Esophagus mucosa (tissue), 1 donor: ENCODE results near the gene RTP2. TPM values are rescaled to one million over a fixed set of nuclear protein-coding genes. Genes with fewer than 3 reads are reported as not detected.
A peak's percentile ranks its signal among the peaks of the same experiment; 100 is the strongest.

Experiments used
- ATAC-seq: fragments of 200-7000 bp; cut with Tn5 transposase; one replicate; pipeline ENCODE4 v1.9.1; 2020
- total RNA-seq: library from RNA; stranded (reverse); gene quantifications from one replicate; pipeline ENCODE4 v1.2.4, GENCODE V29; 2023
- donor health status: DM: yes; HTN: yes; CAD: no.

RTP2 gene
- total RNA-seq, 1 donor from 2014 or later = not detected

DNA sequence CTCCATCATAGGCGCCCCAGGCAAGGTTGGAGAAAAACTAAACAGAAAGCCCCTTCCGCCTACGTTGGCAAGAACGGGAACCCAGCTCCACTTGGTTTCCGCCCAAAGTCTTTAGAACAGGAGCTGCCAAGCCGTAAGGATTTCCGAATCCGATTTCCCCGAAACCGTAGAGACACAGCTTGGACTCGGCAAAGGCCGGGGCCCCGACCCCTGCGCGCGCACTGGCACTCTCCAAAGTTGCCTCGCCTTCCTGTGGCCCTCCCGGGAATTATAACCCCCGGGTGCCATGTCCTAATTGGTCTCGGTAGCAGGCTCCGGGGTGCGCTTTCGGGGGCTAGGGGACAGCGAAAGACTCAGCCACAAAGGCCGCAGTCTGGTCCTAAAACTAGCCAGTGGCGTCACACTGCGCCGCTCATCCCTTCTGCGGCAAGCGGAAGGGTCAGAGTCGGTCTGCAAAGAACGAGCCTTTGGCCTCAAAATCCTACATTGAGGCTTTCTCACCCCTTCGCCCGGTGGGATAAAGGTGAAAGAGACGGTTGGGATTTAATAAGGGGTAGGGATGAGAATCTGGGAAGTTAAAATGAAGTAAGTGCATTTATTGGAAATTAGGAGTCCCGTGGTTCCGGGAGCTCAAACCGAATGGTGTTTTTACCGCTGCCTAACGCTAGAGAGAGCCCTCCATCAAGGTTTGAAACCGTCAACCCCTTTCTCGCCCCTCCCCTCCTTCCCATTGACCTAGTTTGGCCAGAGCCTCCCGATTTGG is 36.2 kb upstream of the RTP2 start:
- peak; percentile 68 for ATAC-seq

DNA sequence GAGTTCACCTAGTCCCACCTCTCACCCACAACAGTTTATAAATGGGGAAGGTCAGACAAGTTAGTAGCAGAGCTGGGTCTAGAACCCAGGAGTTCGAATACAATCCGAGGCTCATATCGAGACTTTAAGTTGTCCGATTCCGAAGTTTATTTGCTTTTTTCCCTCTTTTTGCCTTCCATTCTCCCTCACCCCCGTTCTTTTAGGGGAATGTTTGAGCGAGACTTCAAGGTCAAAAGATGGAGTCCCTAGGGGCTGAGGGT is 35.6 kb upstream of the RTP2 start:
- ATAC-seq = no peak

DNA sequence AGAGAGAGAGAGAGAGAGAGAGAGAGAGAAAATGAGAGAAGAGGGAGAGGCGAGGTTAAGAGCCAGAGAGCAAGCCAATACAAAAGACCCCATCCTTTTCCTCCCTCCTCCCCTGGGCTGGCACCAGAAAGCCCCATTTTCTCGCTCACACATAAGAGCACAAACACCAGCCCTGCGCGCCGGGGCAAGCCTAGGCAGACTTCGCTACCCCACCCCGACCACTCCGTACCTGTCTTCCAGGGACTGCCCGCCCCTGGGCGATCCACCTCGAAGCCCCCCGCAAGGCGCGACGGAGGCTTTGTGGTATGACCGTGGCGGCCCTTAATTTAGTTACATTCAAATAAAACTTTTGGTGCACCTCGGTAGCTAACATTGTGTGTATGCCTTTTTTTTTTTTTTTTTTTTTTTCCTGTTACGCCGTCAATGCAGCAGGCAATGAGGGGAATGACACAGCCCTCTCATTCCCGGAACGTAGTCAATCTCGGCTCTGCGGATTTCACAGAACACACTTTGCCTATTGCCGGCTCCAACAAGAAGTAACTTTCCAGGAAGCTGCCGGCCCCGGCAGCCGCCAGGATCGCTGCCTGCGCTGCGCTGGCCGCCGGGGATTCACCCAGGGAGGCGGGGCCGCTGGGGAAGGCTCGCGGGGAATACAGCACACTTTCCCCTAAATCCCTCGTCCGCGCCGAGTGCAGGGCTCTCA is 35.2 kb upstream of the RTP2 start:
- peak; percentile 43 for ATAC-seq

DNA sequence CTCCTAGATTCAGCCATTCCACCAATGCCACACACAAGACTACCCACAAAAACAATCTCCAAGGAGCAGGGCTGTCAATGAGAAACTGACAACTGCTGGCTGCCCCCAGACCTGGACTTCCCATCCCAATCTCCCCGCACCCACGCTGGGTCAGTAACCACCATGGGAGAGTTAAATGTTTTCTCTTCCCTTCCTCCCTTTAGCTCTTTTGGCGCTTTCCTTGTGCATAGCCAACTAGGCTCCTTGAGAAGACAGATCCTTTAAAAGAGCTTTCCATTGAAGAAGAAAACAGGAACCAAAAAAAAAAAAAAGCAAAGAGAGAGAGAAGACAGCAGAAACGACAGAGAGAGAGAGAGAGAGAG is 34.6 kb upstream of the RTP2 start:
- no peak for ATAC-seq

DNA sequence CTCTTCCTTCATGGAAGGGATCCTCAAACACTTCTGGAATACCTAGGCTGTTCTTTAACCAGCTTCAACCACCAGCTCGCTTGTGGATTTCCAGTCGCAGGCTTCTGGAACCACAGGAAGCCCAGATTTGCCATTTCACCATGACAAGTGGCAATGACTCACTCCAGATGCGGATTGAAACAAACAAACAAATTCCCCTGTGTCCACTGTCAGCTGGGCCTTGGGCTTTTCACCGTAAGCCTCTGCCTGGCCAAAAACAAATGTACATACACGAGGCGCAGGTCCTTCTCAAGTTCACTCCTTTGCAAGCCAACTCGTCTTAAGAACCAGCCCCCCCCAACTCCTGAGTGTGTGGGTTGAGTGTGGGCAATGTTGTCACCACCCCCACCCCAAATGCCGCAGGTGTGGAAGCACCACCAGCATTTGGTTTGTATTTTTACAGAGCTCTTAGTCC is 34.1 kb upstream of the RTP2 start:
- ATAC-seq = no peak

DNA sequence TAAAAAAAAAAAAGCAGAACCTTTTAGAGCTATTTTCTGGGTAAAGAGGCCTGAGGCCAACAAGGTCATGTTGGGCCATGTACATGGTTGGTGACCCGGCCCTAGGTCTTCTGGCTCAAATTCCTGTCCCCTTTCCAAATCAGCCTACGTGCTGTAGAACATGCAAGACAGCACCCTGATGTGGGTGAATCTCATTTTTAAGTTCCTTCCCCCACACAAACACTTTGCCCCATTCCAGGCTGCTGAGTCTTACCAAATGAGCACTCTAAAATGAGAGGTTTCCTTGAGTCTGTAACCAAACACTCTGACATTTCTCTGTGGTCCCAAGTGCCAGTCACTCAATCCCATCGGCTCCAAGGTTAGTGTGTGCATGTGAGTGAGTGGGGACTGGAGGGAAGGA is 33.5 kb upstream of the RTP2 start:
- ATAC-seq = no peak

GRCh38 chr3:187735383-187735782 is 33.0 kb upstream of the RTP2 start:
- no peak for ATAC-seq

DNA sequence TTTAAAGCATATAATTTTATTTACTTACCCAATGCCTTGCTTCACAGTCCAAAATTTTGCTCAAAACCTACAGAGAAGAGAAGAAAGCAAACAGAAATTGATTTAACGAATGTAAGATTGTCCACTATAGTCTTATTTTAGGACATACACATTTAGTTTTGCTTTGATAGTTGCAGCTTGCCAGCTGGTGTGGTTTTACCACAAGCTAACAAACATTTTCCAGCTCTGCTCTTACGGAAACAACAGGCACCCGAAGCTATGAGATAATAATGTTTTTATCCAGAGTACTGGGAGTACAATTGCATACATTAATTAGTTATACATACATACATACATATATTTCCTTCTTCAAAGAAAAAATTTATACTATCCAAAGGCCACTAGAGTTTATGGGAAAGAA is 32.5 kb upstream of the RTP2 start:
- ATAC-seq = no peak

GRCh38 chr3:187733371-187733770 is 31.0 kb upstream of the RTP2 start:
- ATAC-seq = no peak

DNA sequence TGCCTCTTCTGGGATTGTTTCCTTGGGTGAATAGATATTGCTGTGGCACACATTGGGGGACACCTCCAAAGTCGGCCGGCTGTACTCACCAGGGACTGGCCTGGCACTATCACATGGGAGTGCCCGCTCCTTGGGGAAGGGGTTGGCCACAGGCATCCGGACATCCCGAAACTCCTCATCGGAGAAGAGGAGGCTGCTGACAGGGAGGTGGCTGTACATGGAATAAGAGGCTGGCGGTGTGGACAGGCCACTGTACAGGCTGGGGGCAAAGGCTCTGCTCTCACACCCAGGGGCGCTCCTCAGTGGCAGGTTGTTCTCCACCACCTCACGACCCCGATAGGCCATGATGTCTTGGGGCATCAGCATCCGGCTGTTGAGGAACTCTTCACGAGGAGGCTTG is 27.2 kb upstream of the RTP2 start:
- no peak for ATAC-seq

DNA sequence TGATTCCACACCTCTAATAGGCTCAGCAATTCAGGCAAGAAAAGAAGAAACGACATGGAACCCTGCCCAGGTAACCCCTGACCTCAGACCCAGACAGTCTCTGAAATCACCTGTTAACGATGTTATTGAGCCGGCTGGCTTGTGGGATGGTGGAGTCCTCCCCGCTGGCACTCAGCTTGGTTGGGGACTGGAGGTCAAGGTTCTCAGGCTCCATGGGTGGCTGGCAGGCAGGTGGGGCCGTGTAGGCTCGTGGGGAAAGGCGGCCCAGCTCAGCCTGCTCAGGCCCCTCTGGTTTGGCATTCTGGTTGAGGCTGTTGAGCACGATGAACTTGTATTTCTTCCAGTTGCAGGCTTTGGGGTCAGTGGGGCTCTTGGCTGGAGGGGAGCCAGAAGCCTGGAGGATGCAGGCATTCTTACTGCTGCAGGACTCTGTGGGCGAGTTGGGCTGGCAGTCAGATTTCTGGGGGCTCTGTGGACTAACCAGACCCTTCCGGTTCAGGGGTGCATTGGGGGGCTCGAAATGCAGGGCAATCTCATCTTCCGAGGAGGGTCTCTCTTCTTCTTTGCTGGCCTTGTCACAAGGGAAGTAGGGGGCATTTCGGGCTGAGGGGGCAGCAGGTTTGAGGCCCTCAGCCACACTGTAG is 26.7 kb upstream of the RTP2 start:
- ATAC-seq = no peak

- no peak for ATAC-seq
Observed at GRCh38 chr3:187728248-187728647, 25.9 kb upstream of the RTP2 start.

- no peak for ATAC-seq
Observed at GRCh38 chr3:187726564-187726963, 24.2 kb upstream of the RTP2 start.

GRCh38 chr3:187725653-187726370 is 23.5 kb upstream of the RTP2 start:
- peak; percentile 73 for ATAC-seq

DNA sequence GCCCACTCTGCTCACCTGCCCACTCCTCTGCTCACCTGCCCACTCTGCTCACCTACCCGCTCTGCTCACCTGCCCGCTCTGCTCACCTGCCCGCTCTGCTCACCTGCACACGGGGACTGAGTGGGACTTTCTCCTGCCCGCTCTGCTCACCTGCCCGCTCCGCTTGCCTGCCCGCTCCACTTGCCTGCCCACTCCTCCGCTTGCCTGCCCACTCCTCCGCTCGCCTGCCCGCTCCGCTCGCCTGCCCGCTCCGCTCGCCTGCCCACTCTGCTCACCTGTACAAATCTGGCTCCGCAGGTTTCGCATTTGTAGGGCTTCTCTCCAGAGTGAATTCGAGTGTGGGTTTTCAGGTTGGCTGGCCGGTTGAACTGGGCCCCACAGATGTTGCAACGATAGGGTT is 22.9 kb upstream of the RTP2 start:
- ATAC-seq = peak; percentile 55

- no peak for ATAC-seq
Observed at GRCh38 chr3:187722206-187722612, 19.9 kb upstream of the RTP2 start.

DNA sequence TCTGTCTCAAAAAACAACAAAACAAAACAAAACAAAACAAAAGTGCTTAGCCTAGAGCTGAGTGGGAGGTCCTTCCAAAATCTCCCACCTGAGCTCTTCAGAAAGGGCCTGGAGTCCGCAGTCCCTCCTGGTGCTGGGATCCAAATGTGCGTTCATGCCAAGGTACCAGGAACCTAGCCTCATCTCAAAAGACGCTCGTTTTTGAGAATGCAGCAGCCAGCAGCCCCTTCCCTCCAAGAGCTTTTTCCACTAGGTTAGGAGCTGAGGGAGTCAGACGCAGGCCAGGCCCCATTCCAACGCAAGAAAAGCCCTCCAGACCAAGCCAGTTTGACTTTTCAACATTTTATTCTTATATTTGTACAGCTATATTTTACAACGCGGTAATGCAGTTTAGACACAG is 18.7 kb upstream of the RTP2 start:
- no peak for ATAC-seq

- ATAC-seq = no peak
Observed at GRCh38 chr3:187720337-187720670, 17.9 kb upstream of the RTP2 start.

DNA sequence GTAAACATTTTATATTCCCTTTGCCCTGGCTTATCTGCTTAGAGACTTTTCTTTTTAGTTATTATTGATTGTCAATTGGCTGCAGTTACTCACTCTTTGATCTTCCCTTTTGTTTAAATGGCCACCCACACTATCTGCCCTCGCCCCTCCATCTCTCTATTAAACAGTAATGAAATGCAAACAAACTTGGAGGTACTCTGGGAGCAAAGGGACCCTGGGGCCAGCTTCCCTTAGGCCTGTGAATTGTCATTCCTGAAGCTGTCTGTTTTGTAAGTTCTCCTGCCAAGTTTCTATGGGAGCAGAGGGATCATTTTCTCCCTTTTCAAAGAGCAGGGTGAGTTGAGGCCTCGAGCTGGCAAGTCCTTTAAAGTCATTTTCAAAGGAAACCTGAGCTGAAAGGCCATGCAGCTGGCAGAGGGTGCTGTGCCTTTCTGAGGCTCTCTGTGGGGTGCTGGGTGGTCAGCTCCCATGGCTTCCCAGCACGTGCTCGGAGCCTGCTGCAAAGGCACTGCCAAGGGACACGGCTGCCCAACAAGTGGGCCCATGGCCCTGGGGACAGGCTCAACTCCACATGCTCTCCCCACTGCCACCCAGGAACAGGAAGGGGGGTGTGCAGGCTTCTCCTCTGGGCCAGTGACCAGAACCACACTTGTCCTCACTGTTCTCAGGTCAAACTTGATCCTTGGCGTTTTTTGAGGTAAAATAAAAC is 17.4 kb upstream of the RTP2 start:
- no peak for ATAC-seq

DNA sequence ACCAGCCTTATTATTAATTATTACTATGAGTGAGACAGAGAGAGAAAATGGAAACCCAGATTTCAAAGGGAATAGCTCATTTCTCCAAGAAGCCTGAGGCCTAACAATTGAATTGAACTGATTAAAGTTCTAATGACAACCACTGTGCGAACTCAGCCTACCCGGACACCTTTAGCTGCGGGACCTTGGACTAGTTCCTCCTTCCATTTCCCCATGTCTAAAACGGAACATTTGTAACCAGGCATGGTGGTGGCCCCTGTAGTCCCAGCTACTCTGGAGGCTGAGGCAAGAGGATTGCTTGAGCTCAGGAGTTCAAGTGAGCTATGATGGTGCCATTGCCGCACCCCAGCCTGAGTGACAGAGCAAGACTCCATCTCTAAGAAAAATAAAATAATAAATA is 16.4 kb upstream of the RTP2 start:
- no peak for ATAC-seq

GRCh38 chr3:187717572-187717971 is 15.2 kb upstream of the RTP2 start:
- no peak for ATAC-seq

- ATAC-seq = peak; percentile 96
Observed at GRCh38 chr3:187714404-187714979, 12.1 kb upstream of the RTP2 start.

DNA sequence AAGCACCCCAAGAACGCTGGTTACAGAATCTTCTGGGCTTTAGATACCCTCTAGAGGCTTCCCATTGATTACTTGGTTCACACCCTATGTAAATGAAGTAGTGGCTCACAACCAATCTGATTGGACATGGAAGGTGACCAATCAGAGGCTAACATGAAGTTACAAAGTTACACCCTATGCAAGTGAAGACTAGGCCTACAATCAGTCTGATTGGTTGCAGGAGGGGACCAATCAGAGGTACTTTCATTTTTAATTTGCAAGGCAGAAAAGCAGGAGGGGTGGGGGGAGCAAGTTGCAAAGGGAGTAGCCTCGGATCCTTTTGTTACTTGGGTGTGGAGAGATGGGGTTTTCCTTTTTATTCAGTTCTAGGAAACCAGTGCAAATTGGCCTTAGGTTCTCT is 11.1 kb upstream of the RTP2 start:
- peak; percentile 41 for ATAC-seq
